Activated T-cell treated with anti-CD3 and anti-CD28 coated beads, Interleukin-2, amount 50 U/mL, for 72 hours (primary cell): ENCODE data around the gene USP49. TPM values are rescaled to one million over a fixed set of nuclear protein-coding genes. Genes with fewer than 3 reads are reported as not detected.

Experiments used
- ATAC-seq, 2 donors: fragments of 150-1000 bp; cut with Tn5 transposase; replicated peaks in 1 of 2; 2 replicates each; pipeline ENCODE4 v1.10.0; 2021; ENCODE audit warnings: moderate library complexity in 2 of 2, mild to moderate bottlenecking in 1 of 2
- DNase-seq, 2 donors: peaks; one replicate each; pipeline ENCODE4 v3.0.0; 2021 to 2022; ENCODE audit warnings: mixed read lengths in 1 of 2
- H3K27ac Mint-ChIP-seq: one replicate; pipeline ENCODE4 v1.8.0; 2022; ENCODE audit warnings: mild to moderate bottlenecking, moderate library complexity, mixed read lengths
- H3K27me3 Mint-ChIP-seq: one replicate; pipeline ENCODE4 v1.8.0; 2022; ENCODE audit warnings: low read depth, mixed read lengths
- H3K36me3 Mint-ChIP-seq, 2 donors: one replicate each; pipeline ENCODE4 v1.8.0; 2022; ENCODE audit warnings: mixed read lengths in 2 of 2, mild to moderate bottlenecking in 1 of 2; ENCODE audit not compliant: insufficient read depth in 2 of 2
- H3K4me1 Mint-ChIP-seq: one replicate; pipeline ENCODE4 v1.8.0; 2022; ENCODE audit warnings: low read depth, mixed read lengths
- H3K4me3 Mint-ChIP-seq, 2 donors: one replicate each; pipeline ENCODE4 v1.8.0; 2022; ENCODE audit warnings: mild to moderate bottlenecking in 2 of 2, mixed read lengths in 2 of 2, moderate library complexity in 2 of 2
- H3K9me3 Mint-ChIP-seq, 2 donors: one replicate each; pipeline ENCODE4 v1.8.0; 2022; ENCODE audit warnings: mixed read lengths in 2 of 2
- total RNA-seq, 2 donors: library from RNA; stranded (reverse); gene quantifications; one replicate each; pipeline ENCODE4 v1.2.3, GENCODE V29; 2022

Gene USP49
- total RNA-seq, 2 donors from 2014 or later, result 13.3 to 14.8 TPM

GRCh38 chr6:41758641-41759035, 136.5 kb downstream of the USP49 start:
- Mint-ChIP-seq H3K27me3 (peaks cover 7% of the 10 kb centered on the region), H3K4me1 (no peaks in the 10 kb centered on the region), H3K27ac (no peak overlapping the region), H3K4me3 (no peak overlapping the region), H3K9me3 (no peaks in the 10 kb centered on the region), H3K36me3 (no peaks in the 10 kb centered on the region)
- DNase-seq, result no peak
- ATAC-seq, result no peak

GRCh38 chr6:41757931-41758640, 137.1 kb downstream of the USP49 start:
- DNase-seq (no peak), ATAC-seq (no peak)
- no peaks in the 10 kb centered on the region for H3K4me1 Mint-ChIP-seq
- no peaks in the 10 kb centered on the region for H3K9me3 Mint-ChIP-seq
- peaks cover 7% of the 10 kb centered on the region for H3K27me3 Mint-ChIP-seq
- H3K27ac Mint-ChIP-seq, result no peak overlapping the region
- no peaks in the 10 kb centered on the region for H3K36me3 Mint-ChIP-seq
- no peak overlapping the region for H3K4me3 Mint-ChIP-seq

GRCh38 chr6:41757271-41757670, 137.9 kb downstream of the USP49 start:
- Mint-ChIP-seq H3K9me3 (no peaks in the 10 kb centered on the region), H3K4me3 (no peak overlapping the region), H3K36me3 (no peaks in the 10 kb centered on the region), H3K27me3 (peaks cover 7% of the 10 kb centered on the region), H3K27ac (no peak overlapping the region), H3K4me1 (no peaks in the 10 kb centered on the region)
- ATAC-seq (no peak), DNase-seq (no peak)

GRCh38 chr6:41756354-41756753, 138.8 kb downstream of the USP49 start:
- peaks cover 7% of the 10 kb centered on the region for H3K27me3 Mint-ChIP-seq

GRCh38 chr6:41755895-41756294, 139.3 kb downstream of the USP49 start:
- no peak overlapping the region for H3K4me3 Mint-ChIP-seq
- DNase-seq (no peak), ATAC-seq (no peak)
- H3K9me3 Mint-ChIP-seq, result no peaks in the 10 kb centered on the region
- no peaks in the 10 kb centered on the region for H3K36me3 Mint-ChIP-seq
- no peaks in the 10 kb centered on the region for H3K4me1 Mint-ChIP-seq
- H3K27me3 Mint-ChIP-seq, result peaks cover 7% of the 10 kb centered on the region
- no peak overlapping the region for H3K27ac Mint-ChIP-seq

More at GRCh38 chr6:41756354-41756753, 138.8 kb downstream of the USP49 start:
- DNase-seq (no peak), ATAC-seq (peak in 1 of 2 donors; percentile 23)
- H3K27ac Mint-ChIP-seq, result no peak overlapping the region
- H3K36me3 Mint-ChIP-seq, result no peaks in the 10 kb centered on the region
- H3K9me3 Mint-ChIP-seq, result no peaks in the 10 kb centered on the region
- no peaks in the 10 kb centered on the region for H3K4me1 Mint-ChIP-seq
- H3K4me3 Mint-ChIP-seq, result no peak overlapping the region

GRCh38 chr6:41750374-41750773, 144.8 kb downstream of the USP49 start:
- Mint-ChIP-seq H3K36me3 (no peaks in the 10 kb centered on the region), H3K9me3 (no peaks in the 10 kb centered on the region), H3K4me3 (no peak overlapping the region), H3K4me1 (no peaks in the 10 kb centered on the region), H3K27me3 (no peaks in the 10 kb centered on the region), H3K27ac (no peak overlapping the region)
- ATAC-seq, result no peak
- no peak for DNase-seq

- Mint-ChIP-seq H3K27me3 (no peaks in the 10 kb centered on the region), H3K27ac (no peak overlapping the region), H3K9me3 (no peaks in the 10 kb centered on the region), H3K36me3 (no peaks in the 10 kb centered on the region), H3K4me1 (no peaks in the 10 kb centered on the region), H3K4me3 (no peak overlapping the region)
- DNase-seq (no peak), ATAC-seq (no peak)
Observed at GRCh38 chr6:41748542-41748941, 146.6 kb downstream of the USP49 start.

- H3K36me3 Mint-ChIP-seq, result no peaks in the 10 kb centered on the region
- H3K9me3 Mint-ChIP-seq, result no peaks in the 10 kb centered on the region
- H3K27ac Mint-ChIP-seq, result no peak overlapping the region
- no peaks in the 10 kb centered on the region for H3K27me3 Mint-ChIP-seq
- ATAC-seq, result no peak
- no peaks in the 10 kb centered on the region for H3K4me1 Mint-ChIP-seq
- DNase-seq, result no peak
- no peak overlapping the region for H3K4me3 Mint-ChIP-seq
Observed at GRCh38 chr6:41748102-41748477, 147.1 kb downstream of the USP49 start.

- ATAC-seq (no peak), DNase-seq (no peak)
- no peaks in the 10 kb centered on the region for H3K36me3 Mint-ChIP-seq
- H3K4me1 Mint-ChIP-seq, result no peaks in the 10 kb centered on the region
- no peak within 1 kb of the TSS for H3K27ac Mint-ChIP-seq
- no peaks in the 10 kb centered on the region for H3K9me3 Mint-ChIP-seq
- no peak within 1 kb of the TSS for H3K4me3 Mint-ChIP-seq
- no peaks in the 10 kb centered on the region for H3K27me3 Mint-ChIP-seq
Observed at GRCh38 chr6:41747256-41748101, 147.7 kb downstream of the USP49 start, which contains the start of gene PGC. TSS of gene PGC (minus strand) at chr6:41747397. CDS start at chr6:41747334, 63 bp downstream.

GRCh38 chr6:41746107-41746506, 149.1 kb downstream of the USP49 start:
- no peak overlapping the region for H3K4me3 Mint-ChIP-seq
- no peaks in the 10 kb centered on the region for H3K27me3 Mint-ChIP-seq
- DNase-seq, result no peak

GRCh38 chr6:41744236-41744787, 150.9 kb downstream of the USP49 start:
- ATAC-seq (no peak), DNase-seq (no peak)
- Mint-ChIP-seq H3K36me3 (no peaks in the 10 kb centered on the region), H3K4me1 (no peaks in the 10 kb centered on the region), H3K4me3 (no peak overlapping the region), H3K9me3 (no peaks in the 10 kb centered on the region), H3K27me3 (no peaks in the 10 kb centered on the region), H3K27ac (no peak overlapping the region)

More at GRCh38 chr6:41746107-41746506, 149.1 kb downstream of the USP49 start:
- Mint-ChIP-seq H3K36me3 (no peaks in the 10 kb centered on the region), H3K4me1 (no peaks in the 10 kb centered on the region), H3K9me3 (no peaks in the 10 kb centered on the region), H3K27ac (no peak overlapping the region)
- no peak for ATAC-seq

GRCh38 chr6:41743406-41744235, 151.6 kb downstream of the USP49 start:
- Mint-ChIP-seq H3K36me3 (no peaks in the 10 kb centered on the region), H3K27me3 (no peaks in the 10 kb centered on the region), H3K27ac (no peak overlapping the region), H3K4me1 (no peaks in the 10 kb centered on the region), H3K4me3 (no peak overlapping the region), H3K9me3 (no peaks in the 10 kb centered on the region)
- no peak for DNase-seq
- no peak for ATAC-seq
